Vagina (tissue), 2 donors: Measurements from ENCODE around the gene HTRA1.

Experiments used
- CTCF ChIP-seq, 3 experiments: fragments of 450-650 bp in 2 of 3; fragments of 200-600 bp in 1 of 3; sonication (generic) in 1 of 3; IDR thresholded peaks; one replicate each; pipeline ENCODE4 v1.5.1; 2017 to 2019; ENCODE audit warnings: antibody characterized with exemption in 3 of 3, mild to moderate bottlenecking in 2 of 3, moderate library complexity in 2 of 3
- POLR2A ChIP-seq, 2 donors: fragments of 450-650 bp; IDR thresholded peaks; one replicate each; pipeline ENCODE4 v1.6.1; 2017; ENCODE audit warnings: antibody characterized with exemption in 2 of 2, mild to moderate bottlenecking in 2 of 2, moderate library complexity in 2 of 2

- TF ChIP-seq CTCF (IDR thresholded peaks at IDR 0.05) (no peak), POLR2A (IDR thresholded peaks at IDR 0.05) (no peak)
Observed at GRCh38 chr10:122457934-122458333, 3.4 kb upstream of the HTRA1 start.
